BLaER1 treated with 17β-estradiol and CSF1 and Interleukin-3, amounts not matched to agents 10 nM and 100 nM (cell line): ENCODE results near the gene USP32.
"Not testable (repeated sequence)": the region's sequence is repeated elsewhere in the genome, so short reads cannot be mapped to it uniquely, and the experiment has no call there.

Experiments
- H3K27ac ChIP-seq, 11 experiments: shearing (Covaris generic); formaldehyde crosslinking; 2 replicates each; pipeline ENCODE4 v1.8.1; 2022
- H3K27me3 ChIP-seq, 11 experiments: shearing (Covaris generic); formaldehyde crosslinking; 2 replicates each; pipeline ENCODE4 v1.8.1; 2022
- H3K36me3 ChIP-seq, 11 experiments: shearing (Covaris generic); formaldehyde crosslinking; 2 replicates each; pipeline ENCODE4 v1.8.1; 2022
- H3K4me1 ChIP-seq, 10 experiments: shearing (Covaris generic); formaldehyde crosslinking; 2 replicates each; pipeline ENCODE4 v1.8.1; 2022
- H3K4me2 ChIP-seq, 11 experiments: shearing (Covaris generic); formaldehyde crosslinking; 2 replicates each; pipeline ENCODE4 v1.8.1; 2022
- H3K4me3 ChIP-seq, 10 experiments: shearing (Covaris generic); formaldehyde crosslinking; 2 replicates each; pipeline ENCODE4 v1.8.1; 2022
- H3K9ac ChIP-seq, 11 experiments: shearing (Covaris generic); formaldehyde crosslinking; 2 replicates each; pipeline ENCODE4 v1.8.1; 2022
- H3K9me3 ChIP-seq, 11 experiments: shearing (Covaris generic); formaldehyde crosslinking; replicated peaks in 1 of 11; 2 replicates each; pipeline ENCODE4 v1.8.1; 2022
- H4K20me1 ChIP-seq, 11 experiments: shearing (Covaris generic); formaldehyde crosslinking; 2 replicates each; pipeline ENCODE4 v1.8.1; 2022
- Cebpa-rat ChIP-seq, 11 experiments: shearing (Covaris generic); IDR thresholded peaks; 2 replicates each; pipeline ENCODE4 v1.8.1; 2022

Gene USP32

GRCh38 chr17:60392042-60392844 lies at the start of gene USP32:
Gene USP32, minus strand, starts transcription at chr17:60392133. Its CDS starts 194 bp downstream, at chr17:60391939.
- peak within 1 kb of the TSS; percentile 84 to 98 (median 94) for H3K9ac ChIP-seq
- TF ChIP-seq Cebpa-rat (IDR thresholded peaks at IDR 0.05), result no peak
- peak within 1 kb of the TSS; percentile 82 to 99 (median 92) for H3K4me3 ChIP-seq
- H4K20me1 ChIP-seq, result peaks cover 0 to 40% (median 30%) of the 10 kb centered on the region in 11 experiments; a peak in 14 of 22 replicates
- H3K4me1 ChIP-seq, result peaks cover 64 to 84% (median 74%) of the 10 kb centered on the region in 10 experiments
- H3K27me3 ChIP-seq, result no peaks in the 10 kb centered on the region
- peak within 1 kb of the TSS; percentile 89 to 98 (median 95) for H3K27ac ChIP-seq
- no peaks in the 10 kb centered on the region for H3K9me3 ChIP-seq
- peaks cover 0 to 3% (median 0%) of the 10 kb centered on the region in 11 experiments; a peak in 1 of 22 replicates for H3K36me3 ChIP-seq
- H3K4me2 ChIP-seq, result peak within 1 kb of the TSS; percentile 86 to 98 (median 95)

- Histone ChIP-seq H3K4me2 (peak overlapping the region in 5 of 11 experiments; percentile 21 to 49 (median 28); a peak in 10 of 22 replicates), H3K9ac (peak overlapping the region in 2 of 11 experiments; percentile 3 to 4; a peak in 1 of 22 replicates)
Measured at GRCh38 chr17:60439501-60439900, 47.6 kb upstream of the USP32 start.

GRCh38 chr17:60436676-60437075 lies 44.7 kb upstream of the USP32 start:
- Histone ChIP-seq H4K20me1 (no peaks in the 10 kb centered on the region), H3K9me3 (peaks cover 23 to 30% (median 26%) of the 10 kb centered on the region in 11 experiments), H3K4me2 (no peak overlapping the region), H3K9ac (no peak overlapping the region), H3K36me3 (peaks cover 0 to 7% (median 0%) of the 10 kb centered on the region in 11 experiments; a peak in 2 of 22 replicates), H3K4me1 (peaks cover 0 to 34% (median 3%) of the 10 kb centered on the region in 10 experiments; a peak in 9 of 20 replicates), H3K27me3 (no peaks in the 10 kb centered on the region), H3K4me3 (no peak overlapping the region), H3K27ac (no peak overlapping the region)
- TF ChIP-seq Cebpa-rat (IDR thresholded peaks at IDR 0.05), result no peak

More at GRCh38 chr17:60439501-60439900, 47.6 kb upstream of the USP32 start:
- Histone ChIP-seq H3K9me3 (peaks cover 0 to 2% (median 0%) of the 10 kb centered on the region in 11 experiments; a peak in 3 of 22 replicates), H3K4me3 (no peak overlapping the region), H3K27ac (0 out of 22 replicates have a peak overlapping the region, but pooled peaks of 1 of the 11 experiments have one; percentile 6), H3K4me1 (peaks cover 0 to 60% (median 14%) of the 10 kb centered on the region in 10 experiments; a peak in 12 of 20 replicates), H4K20me1 (no peaks in the 10 kb centered on the region), H3K27me3 (no peaks in the 10 kb centered on the region), H3K36me3 (peaks cover 0 to 11% (median 5%) of the 10 kb centered on the region in 11 experiments; a peak in 8 of 22 replicates)
- no peak for TF ChIP-seq Cebpa-rat (IDR thresholded peaks at IDR 0.05)

GRCh38 chr17:60435244-60436167 lies 43.6 kb upstream of the USP32 start:
- H3K4me1 ChIP-seq, result peaks cover 0 to 24% (median 3%) of the 10 kb centered on the region in 10 experiments; a peak in 9 of 20 replicates
- no peak overlapping the region for H3K27ac ChIP-seq
- H3K4me2 ChIP-seq, result 0 out of 22 replicates have a peak overlapping the region, but pooled peaks of 1 of the 11 experiments have one; percentile 3
- no peak overlapping the region for H3K4me3 ChIP-seq
- no peak for TF ChIP-seq Cebpa-rat (IDR thresholded peaks at IDR 0.05)
- no peaks in the 10 kb centered on the region for H3K27me3 ChIP-seq
- H3K9me3 ChIP-seq, result peaks cover 23 to 34% (median 27%) of the 10 kb centered on the region in 11 experiments
- H3K9ac ChIP-seq, result no peak overlapping the region
- no peaks in the 10 kb centered on the region for H4K20me1 ChIP-seq
- H3K36me3 ChIP-seq, result peaks cover 0 to 7% (median 0%) of the 10 kb centered on the region in 11 experiments; a peak in 2 of 22 replicates

GRCh38 chr17:60433021-60433997 lies 41.4 kb upstream of the USP32 start:
- not testable (repeated sequence) for H3K4me2 ChIP-seq, H3K4me1 ChIP-seq, H3K27me3 ChIP-seq, H3K27ac ChIP-seq, H3K36me3 ChIP-seq, H3K9ac ChIP-seq, H4K20me1 ChIP-seq, H3K4me3 ChIP-seq
- peaks cover 23 to 34% (median 27%) of the 10 kb centered on the region in 11 experiments for H3K9me3 ChIP-seq

GRCh38 chr17:60430561-60430960 lies 38.6 kb upstream of the USP32 start:
- Histone ChIP-seq H3K9me3 (peaks cover 23 to 34% (median 27%) of the 10 kb centered on the region in 11 experiments), H3K4me1 (peaks cover 0 to 13% (median under 1%) of the 10 kb centered on the region in 10 experiments; a peak in 5 of 20 replicates)
- H3K9ac ChIP-seq, H3K36me3 ChIP-seq, H3K4me3 ChIP-seq, H3K27ac ChIP-seq, H3K27me3 ChIP-seq, H3K4me2 ChIP-seq, H4K20me1 ChIP-seq: not testable (repeated sequence)

- H3K4me3 ChIP-seq, H3K9ac ChIP-seq, H3K4me2 ChIP-seq, H4K20me1 ChIP-seq, H3K27ac ChIP-seq, H3K36me3 ChIP-seq, H3K27me3 ChIP-seq: not testable (repeated sequence)
- Histone ChIP-seq H3K4me1 (peaks cover 0 to 13% (median 0%) of the 10 kb centered on the region in 10 experiments; a peak in 4 of 20 replicates), H3K9me3 (peaks cover 16 to 22% (median 18%) of the 10 kb centered on the region in 11 experiments)
Measured at GRCh38 chr17:60428491-60428890, 36.6 kb upstream of the USP32 start.

- no peak overlapping the region for H3K4me3 ChIP-seq
- no peak overlapping the region for H3K9ac ChIP-seq
- no peaks in the 10 kb centered on the region for H4K20me1 ChIP-seq
- no peak overlapping the region for H3K27ac ChIP-seq
- peaks cover 0 to 6% (median 0%) of the 10 kb centered on the region in 11 experiments; a peak in 4 of 22 replicates for H3K27me3 ChIP-seq
- peak overlapping the region in 5 of 11 experiments; percentile 25 to 40 (median 29); a peak in 7 of 22 replicates for H3K4me2 ChIP-seq
- peaks cover 7 to 20% (median 10%) of the 10 kb centered on the region in 10 experiments; a peak in 17 of 20 replicates for H3K4me1 ChIP-seq
- no peak for TF ChIP-seq Cebpa-rat (IDR thresholded peaks at IDR 0.05)
- no peaks in the 10 kb centered on the region for H3K36me3 ChIP-seq
- H3K9me3 ChIP-seq, result peaks cover 0 to 3% (median 0%) of the 10 kb centered on the region in 11 experiments; a peak in 7 of 22 replicates
Measured at GRCh38 chr17:60426596-60426995, 34.7 kb upstream of the USP32 start.
